GM10847 (cell line): Measurements from ENCODE around the gene IQCN.

Experiments used
- POLR2A ChIP-seq: IDR thresholded peaks from 2 replicates; pipeline ENCODE4 v1.6.1; 2011; ENCODE audit not compliant: insufficient read length; ENCODE audit errors: extremely low read depth

Gene IQCN

DNA sequence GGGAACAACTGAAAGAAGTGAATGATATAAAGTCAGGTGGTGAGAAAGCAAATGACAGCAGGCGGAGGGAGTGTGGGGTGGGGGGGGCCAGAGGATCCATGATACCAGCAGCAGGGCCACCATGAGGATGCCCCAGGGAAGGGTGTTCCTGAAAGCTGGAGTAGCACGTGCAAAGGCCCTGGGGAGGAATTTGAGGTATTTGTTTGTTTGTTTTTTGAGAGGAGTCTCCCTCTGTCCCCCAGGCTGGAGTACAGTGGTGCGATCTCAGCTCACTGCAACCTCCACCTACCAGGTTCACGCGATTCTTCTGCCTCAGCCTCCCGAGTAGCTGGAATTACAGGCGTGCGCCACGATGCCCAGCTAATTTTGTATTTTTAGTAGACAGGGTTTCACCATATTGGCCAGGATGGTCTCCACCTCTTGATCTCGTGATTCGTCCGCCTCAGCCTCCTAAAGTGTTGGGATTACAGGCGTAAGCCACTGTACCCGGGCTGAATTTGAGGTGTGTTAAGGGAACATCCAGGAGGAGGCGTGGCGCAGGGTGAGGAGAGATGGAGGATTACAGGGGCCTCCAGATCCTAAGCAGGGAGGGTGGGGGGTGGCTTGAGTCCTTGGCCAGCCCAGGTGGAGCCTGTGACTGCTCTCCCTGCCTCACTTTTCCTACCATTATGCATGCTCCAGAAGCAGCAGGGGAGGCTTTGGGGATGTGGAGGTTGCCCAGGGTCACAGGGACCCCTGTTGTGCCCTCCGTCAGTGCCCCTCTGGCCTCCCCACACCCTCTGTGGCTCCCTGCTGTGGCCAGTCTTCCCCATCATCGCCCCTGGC, 19.6 kb upstream of the IQCN start:
- TF ChIP-seq POLR2A, result no peak

DNA sequence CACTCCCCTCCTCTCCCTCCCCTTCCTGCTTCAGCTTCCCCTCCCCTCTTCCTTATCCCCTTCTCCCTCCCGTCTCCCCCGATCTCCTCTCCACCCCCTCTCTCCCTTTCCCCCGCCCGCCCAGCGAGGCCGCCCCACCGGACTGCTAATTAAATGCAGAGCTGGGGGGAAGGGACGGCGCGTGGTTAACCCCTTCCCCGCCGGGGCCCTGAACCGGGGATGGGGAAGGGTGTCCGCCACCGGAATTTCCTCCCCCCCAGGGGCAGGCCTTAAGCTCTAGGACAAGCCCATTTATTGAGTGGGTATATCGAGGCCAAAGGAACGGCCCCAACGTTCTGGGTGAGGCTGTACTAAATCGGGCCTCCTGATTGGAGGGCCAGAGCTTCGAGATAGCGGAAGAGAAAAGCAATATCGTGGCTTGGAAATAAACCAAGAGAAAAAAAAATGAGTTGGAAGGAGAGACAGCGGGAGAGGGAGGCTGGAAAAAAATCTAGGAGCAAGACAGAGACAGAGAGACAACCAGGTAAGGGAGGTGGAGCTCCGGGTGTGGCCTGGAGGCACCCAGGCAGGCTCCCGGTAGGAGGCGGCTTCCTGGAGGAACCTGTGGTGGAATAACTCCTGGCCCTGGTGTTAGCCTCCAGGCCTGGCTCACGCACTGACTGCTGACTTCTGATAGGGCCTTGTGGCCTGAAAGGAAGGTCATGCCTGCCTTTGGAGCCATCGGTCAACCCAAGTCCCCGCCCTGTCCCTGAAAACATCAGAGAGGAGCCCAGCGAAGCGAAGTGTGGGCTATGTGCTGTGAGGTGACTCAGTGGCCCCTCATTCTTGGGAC, 18.8 kb upstream of the IQCN start:
- no peak for TF ChIP-seq POLR2A

DNA sequence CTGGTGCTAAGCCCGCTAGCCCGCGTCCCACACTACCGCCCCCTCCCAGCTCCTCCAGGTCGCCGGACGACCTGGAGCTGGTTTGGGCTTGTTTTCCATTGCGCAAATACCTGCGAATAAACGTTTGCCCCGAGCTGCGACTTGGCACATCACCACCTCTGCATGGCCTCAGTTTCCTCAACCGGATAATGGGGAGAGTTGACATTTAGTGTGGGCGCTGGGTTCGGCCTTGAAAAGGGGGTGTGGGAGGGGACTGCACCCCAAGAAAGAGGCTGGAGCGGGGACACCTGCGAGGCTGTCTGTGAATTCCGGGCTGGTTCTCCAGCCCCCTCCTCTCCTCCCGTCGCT, 18.2 kb upstream of the IQCN start:
- no peak for TF ChIP-seq POLR2A

DNA sequence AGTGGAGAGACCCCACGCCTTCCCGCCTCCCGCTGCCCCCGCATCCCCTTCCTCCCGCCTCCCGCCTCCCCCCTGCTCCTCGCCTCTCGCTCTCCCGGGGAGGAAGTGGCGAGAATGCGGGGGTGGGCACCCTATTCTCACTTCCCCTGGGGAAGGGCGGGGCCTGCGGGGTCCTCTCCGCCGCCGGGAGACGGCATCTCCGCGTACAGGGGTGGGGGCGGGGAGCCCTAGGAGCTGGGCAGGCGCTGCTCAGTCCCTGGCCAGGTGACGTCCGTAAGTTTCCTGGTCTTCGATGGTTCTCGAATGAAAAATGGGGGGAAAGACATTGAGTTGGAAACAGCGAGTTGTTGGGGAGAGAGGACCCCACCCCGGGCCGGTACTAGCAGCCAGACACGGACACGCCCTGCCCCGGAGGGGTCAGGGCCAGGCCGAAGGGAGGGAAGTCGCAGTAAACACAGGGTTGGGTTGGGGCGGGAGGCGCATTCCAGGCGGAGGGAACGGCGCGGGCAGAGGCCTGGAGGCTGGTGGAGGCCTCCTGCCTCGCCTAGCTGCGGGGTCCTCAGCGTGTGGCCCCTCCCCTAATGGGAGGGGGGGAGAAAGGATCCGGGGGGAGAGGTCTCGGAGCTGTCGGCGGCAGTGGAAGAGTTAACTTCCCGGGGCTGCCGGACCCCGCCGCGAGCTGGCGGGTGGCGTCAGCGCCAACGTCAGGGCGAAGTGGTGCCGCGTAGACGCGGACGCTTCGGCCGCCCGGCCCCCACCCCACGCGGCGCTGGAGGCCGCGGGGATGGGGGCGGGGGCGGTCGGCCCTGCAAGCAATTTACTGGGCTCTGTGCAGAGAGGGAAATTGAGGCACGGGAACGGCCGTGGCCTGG, 17.6 kb upstream of the IQCN start:
- TF ChIP-seq POLR2A, result peak; percentile 45

DNA sequence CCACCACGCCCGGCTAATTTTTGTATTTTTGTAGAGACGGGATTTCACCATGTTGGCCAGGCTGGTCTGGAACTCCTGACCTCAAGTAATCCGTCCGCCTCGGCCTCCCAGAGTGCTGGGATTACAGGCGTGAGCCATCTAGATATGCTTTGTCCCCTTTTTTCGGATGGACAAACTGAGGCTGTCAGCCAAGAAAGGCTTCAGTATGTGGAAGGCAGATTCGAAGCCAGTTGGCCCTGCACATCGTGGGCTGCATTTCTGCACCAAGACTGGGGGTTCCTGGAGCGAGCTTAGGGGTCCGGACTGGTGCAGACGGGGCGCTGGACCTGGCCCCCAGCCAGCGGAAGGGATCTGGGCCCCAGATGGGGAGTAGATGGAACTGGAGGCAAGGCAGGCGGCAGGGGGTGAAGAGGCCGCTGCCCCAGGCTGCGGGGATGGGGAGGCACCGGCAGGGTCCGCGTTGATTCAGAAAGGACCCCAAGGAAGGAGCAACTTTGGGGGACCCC, 16.8 kb upstream of the IQCN start:
- TF ChIP-seq POLR2A, result no peak

DNA sequence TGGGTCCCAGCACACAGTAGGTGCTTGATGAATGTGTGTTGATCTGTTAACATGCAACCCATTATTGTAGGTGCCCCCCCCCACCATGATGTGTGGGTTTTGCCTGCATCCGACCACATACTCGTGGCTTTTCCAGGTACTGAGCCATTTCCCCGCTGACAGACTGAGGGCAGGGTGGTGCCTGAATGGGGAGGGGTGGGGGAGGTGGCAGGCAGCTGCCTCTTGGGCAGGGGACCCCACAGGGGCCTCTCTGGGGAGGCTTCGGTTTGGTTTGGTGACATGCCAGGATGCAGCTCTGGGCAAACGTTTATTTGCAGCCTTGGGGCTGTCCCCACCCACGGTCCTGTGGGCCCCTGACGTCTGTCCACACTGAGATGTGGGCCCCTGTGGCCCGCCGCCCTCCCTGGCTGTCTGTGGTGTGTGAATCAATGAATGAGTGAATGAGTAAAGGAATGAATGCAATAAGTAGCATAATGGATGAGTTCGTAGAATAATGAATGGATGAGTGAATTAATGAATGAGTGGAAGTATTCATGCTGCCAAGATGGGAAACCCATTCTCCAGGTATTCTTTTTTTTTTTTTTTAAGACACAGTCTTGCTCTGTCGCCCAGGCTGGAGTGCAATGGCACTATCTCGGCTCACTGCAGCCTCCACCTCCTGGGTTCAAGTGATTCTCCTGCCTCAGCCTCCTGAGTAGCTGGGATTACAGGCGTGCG, 16.2 kb upstream of the IQCN start:
- TF ChIP-seq POLR2A, result no peak

DNA sequence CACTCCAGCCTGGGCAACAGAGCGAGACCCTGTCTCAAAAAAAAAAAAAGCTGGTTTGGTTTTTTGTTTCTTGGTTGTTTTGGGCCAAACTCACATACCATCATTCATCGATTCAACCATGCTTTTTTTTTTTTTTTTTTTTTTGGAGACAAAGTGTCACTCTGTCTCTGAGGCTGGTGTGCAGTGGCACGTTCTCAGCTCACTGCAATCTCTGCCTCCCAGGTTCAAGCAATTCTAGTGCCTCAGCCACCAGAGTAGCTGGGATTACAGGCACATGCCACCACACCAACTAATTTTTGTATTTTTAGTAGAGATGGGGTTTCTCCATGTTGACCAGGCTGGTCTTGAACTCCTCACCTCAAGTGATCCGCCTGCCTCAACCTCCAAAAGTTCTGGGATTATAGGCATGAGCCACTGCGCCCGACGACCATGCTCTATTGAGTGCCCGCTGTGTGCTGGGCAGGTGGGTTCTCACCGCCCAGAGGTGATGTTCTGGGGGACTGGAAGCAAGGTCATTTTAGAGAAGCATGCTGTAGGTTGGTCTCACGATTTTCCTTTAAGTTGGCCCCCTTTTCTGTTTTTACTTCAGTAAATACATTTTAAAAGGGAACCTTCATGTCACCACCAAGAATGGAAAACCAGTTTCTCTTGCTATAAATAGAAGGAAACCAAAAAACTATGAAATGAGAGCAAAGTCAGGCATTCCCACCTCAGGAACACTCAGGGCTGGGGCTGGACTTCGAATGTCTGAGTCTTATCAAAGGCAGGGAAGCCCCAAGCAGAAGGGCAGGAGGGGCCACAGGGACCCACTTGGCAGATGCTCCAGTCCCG, 15.4 kb upstream of the IQCN start:
- no peak for TF ChIP-seq POLR2A

DNA sequence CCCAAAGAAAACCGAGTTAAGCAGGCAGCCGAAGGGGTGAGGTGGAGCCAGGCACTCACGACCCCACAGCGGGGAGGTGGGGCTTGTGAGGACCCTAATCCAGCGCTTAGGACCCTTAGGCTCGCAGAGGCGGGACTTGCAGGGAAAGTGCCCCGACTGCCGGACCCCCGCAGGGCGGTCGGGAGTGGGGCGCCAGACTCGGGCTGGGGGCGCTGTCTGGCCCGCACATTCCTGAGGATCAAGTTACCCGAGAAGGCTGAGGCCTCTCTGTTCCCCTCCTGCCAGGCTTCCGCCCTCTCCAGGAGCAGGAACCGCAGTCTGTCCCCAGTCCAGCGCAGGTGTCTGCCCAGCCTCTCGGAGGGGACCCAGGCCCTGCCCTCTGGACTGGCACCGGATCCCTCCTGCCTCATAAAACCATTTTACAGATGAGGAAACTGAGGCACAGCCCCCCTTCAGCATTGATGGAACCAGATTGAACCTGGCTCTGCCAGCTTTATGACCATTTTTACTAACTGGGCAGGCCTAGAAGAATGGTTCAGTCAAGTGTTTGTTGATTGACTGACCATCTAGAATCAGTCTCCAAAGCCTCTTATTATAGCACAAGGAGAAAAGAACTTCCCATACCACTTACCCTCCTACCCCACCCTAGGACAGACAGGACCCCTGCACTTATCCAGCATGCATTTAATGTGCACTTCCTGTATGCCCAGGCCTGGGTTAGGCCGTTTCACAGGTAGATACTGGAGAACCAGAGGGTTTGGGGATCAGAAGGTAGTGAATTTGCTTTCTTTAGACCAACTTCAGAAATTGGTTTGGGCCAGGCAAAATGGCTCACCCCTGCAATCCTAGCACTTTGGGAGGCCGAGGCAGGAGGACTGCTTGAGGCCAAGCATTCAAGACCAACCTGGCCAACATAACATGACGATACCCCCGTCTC, 13.9 kb upstream of the IQCN start:
- TF ChIP-seq POLR2A, result no peak

DNA sequence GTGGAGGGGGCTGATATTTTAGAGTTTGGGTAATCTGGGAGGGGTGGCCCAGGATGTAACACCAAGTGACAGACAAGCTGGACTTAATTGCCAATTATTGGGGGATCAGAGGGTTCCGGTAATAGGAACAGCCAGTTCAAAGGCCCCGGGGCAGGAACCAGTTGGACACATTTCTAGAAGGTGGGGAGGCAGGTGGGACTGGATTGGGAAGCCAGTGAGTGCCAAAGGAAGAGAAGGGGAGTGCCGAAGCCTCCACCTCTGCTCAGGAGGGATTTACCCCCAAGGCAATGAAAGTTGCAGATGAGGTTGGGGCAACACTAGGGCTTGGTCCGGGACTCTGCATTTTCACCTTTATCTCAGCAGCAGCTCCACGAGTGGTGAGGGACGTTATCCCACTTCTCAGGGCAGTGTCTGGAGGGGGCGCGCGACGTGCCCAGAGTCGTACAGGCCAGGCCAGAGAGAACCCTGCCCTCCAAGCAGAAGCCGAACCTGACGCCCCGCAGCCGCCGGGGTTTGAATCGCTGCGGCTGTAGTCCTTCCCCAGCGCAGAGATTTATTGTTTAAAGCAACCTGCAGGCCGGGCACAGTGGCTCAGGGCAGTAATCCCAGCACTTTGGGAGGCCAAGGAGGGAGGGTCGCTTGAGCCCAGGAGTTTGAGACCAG, 12.9 kb upstream of the IQCN start:
- TF ChIP-seq POLR2A, result no peak

DNA sequence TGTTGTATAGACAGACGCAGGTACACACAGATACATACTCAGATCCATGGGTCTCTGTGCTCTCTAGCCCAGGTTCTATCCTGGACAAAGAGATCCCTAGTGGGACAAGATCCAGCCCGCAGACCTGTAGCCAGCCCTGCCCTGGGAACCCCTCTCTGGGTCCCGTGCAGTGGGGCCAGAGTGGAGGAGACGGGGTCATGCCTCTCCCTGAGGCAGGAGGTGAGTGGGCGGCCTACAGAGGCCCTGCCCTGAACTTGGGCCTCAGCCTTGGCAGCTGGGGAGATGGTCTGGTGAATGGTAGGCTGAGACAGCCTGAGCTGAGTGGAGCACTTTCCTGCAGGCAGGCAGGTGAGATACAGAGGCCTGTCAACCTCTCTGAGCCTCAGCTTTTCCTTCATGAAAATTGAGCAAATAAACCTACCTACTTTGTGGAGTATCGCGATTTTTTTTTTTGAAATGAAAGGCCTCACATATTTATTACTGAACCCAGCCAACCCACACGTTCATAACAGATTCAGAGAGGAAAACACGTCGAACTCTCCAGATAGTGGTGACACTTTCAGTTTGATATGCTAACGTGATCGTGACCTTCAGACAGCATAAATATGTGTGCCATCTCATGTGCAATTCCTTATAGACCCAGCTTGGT, 10.6 kb upstream of the IQCN start:
- no peak for TF ChIP-seq POLR2A

DNA sequence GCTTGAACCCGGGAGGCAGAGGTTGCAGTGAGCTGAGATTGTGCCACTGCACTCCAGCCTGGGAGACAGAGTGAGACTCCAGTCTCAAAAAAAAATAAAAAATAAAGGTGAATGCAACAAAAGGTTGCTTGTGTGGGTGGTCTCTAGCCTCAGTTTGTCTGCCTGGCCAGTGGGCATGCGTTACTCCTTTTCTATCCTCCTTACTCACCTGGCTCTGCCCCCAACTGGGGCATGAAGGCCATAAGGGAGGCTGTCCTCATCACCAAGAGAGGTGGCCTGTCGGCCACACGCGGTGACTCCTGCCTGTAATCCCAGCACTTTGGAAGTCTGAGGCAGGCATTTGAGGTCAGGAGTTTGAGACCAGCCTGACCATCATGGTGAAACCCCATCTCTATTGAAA, 9.1 kb upstream of the IQCN start:
- no peak for TF ChIP-seq POLR2A

DNA sequence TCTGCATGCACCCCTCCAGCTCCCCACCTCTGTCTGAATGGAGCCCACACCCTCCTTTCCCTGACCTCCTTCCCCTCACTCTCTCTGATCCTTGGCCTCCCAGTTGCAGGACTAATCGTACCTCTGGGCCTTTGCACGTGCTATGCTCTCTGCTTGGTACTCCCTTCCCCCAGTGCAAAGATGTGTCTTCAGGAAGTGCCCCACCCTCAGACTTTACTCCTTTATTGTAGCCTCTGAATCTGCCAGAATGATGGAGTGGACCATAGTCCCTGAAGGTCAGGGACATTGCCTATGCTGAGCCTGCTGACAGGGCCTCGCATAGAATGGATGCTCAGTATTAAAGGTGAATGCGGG, 8.5 kb upstream of the IQCN start:
- TF ChIP-seq POLR2A, result no peak
